ENCODE measurements around the gene SF1.
A peak's percentile ranks its signal among the peaks of the same experiment; 100 is the strongest.

Gene SF1

DNA sequence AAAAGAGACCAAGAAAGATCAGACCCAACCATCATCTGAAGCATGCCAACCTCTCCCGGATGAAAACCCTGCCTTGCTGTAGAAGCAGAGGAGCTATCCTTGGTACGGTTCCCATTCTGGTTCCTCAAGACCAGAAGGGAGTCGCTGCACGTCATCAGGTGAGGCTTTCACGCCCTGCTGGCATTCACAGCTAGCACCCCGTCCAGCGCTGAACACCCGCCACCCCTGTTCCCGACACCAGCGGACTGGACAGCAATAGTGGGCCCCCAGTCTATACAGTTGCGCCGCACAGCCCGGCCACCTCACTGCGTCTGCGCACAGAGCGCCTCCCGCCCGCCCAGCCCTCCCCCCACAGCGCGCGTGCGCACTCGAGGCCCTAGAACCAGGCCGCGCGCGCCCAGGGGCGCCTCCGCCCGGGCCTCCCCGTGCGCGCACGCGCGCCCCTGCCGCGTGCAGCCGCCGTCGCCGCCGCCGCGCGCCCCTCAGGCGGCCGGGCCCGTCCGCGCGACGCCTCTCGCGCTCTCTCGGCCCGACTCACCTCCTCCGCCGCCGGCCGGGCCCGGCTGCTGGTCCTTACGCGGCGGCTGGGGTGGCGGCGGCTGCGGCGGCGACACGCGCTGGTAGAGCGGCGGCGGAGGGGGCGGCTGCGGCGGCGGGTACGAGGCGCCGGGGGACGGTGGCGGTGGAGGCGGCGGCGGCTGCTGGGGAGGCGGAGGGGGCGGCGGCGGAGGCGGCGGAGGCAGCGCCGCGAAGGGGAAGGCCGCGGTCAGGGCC is 706 bp downstream of the SF1 start:
- DNase-seq = peak; percentile 90

DNA sequence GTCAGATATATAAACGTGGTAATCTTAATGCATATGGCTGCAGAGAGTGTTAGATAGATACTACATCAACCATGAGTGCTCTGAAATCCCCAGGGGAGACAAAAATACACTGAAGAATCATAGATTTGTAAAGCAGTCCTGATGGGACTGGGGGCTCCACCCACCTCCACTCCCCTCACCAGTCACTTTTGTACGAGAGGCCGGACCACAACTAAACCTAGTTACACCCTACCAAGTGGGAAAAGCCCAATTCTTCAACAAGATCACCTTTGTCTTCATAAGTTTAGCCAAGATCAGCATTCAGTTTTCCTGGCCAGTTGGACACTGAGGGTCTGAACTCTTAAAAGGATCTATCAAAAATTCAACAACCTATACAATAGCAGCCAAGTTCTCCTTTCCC is 1.5 kb downstream of the SF1 start:
- DNase-seq = no peak

GRCh38 chr11:64776425-64776824 is 1.9 kb downstream of the SF1 start:
- no peak for DNase-seq

GRCh38 chr11:64774144-64774543 is 4.2 kb downstream of the SF1 start:
- DNase-seq = no peak

GRCh38 chr11:64772303-64773018 is 5.9 kb downstream of the SF1 start:
- no peak for DNase-seq

GRCh38 chr11:64771861-64772260 is 6.5 kb downstream of the SF1 start:
- DNase-seq = no peak

DNA sequence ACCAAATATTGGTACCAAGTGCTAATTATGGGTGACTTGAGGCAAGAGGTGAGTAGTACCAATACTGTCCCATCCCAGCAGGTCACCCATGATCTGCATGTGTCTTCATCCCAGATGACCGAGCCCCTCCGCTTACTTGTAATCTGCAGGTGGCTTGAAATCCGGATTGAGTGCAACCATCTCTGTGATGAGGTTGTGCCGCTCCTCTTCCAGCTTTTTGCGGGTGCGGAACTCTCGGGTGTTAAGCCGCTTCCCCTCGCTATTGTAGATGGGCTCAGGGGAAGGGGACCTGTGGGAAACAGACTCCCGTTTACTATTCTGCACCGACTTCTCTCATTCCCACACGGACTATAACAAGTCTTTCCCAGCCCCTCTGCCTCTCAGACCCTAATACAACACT is 8.2 kb downstream of the SF1 start:
- no peak for DNase-seq

DNA sequence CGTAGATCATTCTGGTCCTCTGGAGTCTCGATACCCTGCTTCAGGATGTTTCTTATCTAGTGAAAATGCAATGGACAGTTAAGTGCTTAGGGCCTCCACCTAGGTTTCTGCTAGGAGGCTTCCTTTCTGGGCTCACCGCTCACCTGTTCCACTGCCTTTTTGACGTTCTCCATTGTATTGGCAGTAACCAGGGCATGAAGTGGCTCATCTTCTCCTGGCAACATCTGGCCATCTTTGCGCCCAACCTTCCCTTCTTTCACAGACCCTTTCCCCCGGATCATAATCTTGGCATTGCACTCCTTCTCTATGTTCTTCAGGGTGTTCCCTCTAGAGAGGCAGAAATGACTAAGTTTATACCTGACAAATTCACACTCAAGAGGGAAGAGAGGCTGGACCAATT is 9.1 kb downstream of the SF1 start:
- DNase-seq = no peak

GRCh38 chr11:64768300-64768694 is 10.0 kb downstream of the SF1 start:
- DNase-seq = no peak

DNA sequence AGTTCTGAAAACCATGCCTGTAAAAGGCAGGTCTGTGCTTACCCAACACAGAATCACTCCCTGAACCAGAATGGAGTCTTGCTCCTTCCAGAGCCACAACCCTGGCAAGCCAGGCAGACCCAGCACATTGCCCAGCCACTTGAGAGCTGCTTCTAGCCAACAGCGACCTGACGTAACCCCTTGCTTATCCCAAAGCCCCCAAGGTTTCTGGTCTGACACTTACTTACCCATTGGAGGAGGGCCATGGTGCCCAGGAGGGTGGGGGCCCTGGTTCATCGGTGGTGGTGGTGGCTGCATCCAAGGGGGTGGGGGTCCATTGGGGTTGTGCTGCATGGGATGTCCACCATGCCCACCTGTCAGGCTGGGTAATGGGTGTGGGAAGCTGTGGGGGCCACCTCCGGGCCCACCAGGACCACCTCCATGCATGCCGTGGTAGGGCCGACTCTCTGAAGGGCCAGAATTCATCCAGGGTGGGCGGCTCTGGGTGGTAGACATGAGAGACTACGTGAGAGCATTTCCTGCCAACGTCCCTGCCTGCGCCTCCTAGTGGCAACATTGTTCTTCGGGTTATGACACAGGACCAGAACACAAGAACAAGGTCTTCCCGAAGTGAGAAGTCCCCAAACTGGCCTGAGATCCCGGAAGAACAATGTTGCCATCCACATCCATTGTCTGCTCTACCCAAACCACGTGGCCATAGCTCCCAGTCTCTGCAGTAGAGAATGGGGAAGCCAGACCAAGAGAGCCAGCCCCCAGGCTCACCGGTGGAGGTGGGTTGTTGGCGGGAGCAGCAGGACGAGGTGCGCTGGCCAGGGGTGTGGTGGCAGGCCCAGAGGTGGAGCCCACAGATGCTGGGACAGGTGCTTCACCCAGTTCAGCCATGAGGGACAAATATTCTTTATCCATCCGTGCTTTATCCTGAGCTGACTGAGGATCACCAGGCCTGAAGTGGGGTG is 10.7 kb downstream of the SF1 start:
- DNase-seq = no peak

- DNase-seq = no peak
These were observed 11.5 kb downstream of the SF1 start for GRCh38 chr11:64766881-64767280.

DNA sequence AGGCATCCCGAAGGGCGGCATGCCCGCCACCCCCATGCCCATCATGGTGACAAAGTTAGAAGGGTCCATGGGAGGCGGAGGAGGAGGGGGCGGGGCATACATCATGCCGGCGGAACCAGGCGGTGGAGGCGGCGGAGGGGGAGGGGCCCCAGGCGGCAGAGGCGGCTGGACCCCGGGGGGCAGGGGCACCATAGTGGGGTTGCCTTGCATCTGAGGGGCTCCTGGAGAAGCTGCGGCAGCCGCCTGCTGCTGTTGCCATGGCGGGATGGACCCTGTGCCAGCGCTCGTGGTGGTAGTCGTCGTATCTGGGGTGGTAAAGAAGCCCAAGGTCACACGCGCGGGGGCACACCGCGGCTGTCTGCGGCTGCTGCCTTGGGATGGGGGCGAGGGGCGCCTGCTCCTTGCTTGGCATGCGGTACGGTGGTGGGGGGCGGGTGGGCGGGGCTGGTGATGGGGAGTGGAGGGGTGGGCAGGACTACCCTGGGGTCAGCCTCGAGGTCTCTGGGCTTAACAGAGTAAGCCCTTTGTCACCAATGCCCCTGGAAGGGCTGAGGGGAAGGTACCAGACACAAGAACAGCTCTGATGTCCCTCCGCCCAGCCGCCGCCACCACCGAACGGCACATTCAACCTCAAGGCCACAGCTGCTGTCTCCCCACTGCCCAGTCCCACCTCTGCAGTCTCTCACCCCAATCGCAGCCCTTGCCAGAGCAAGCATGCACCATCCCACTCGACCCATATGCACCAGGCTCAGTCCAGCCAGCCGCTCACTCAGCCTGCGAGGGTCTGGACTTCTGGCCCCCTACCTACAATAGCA is 12.3 kb downstream of the SF1 start:
- DNase-seq = no peak

- no peak for DNase-seq
These were observed 13.0 kb downstream of the SF1 start for GRCh38 chr11:64765291-64765850.

DNA sequence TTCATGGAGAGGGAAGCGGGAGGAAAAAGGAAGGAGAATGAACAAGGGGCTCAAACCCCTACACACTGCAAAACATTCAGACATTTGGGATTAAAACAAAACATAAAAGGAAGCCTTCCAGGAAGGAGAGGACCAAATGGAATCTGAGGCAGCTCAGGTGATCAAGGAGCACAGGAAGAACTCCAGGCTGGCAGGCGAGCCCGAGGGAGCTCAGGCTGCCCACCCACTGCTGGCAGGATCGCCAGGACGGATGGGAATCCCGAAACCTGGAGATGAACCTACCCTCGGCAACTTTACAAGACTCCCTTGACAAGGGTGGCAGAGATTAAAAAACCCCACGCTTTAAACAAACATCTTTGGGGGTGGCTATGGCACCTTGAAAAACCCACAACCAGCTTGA is 13.6 kb downstream of the SF1 start:
- no peak for DNase-seq

DNA sequence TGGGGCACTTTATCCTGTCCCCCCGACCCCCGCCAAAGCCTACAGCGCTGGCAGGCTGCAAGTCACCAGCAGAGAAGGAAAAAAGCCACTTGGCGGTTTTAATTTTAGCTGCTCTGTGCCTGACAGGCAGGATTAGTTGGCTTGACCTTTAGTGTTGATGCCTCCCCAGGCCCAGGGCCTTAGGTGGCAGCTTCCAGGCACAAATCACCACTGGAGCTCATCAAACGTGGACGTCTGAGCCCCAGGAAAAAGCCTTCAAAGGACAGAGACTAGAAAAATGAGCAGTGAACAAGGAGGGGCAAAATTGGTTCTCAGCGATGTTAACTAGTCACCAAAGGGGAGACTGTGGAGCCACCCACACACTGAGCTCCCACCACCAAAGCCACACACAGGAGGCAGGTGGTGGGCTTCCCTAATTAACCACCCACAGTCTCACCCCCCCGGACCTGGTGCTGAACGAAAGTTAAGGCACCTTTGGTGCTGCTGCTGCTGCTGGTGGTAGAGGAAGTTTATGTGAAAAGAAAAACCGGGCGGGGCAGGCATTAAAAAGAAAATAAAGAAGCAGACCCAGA is 14.2 kb downstream of the SF1 start:
- no peak for DNase-seq

- no peak for DNase-seq
These were observed 14.8 kb downstream of the SF1 start for GRCh38 chr11:64763526-64764039.

DNA sequence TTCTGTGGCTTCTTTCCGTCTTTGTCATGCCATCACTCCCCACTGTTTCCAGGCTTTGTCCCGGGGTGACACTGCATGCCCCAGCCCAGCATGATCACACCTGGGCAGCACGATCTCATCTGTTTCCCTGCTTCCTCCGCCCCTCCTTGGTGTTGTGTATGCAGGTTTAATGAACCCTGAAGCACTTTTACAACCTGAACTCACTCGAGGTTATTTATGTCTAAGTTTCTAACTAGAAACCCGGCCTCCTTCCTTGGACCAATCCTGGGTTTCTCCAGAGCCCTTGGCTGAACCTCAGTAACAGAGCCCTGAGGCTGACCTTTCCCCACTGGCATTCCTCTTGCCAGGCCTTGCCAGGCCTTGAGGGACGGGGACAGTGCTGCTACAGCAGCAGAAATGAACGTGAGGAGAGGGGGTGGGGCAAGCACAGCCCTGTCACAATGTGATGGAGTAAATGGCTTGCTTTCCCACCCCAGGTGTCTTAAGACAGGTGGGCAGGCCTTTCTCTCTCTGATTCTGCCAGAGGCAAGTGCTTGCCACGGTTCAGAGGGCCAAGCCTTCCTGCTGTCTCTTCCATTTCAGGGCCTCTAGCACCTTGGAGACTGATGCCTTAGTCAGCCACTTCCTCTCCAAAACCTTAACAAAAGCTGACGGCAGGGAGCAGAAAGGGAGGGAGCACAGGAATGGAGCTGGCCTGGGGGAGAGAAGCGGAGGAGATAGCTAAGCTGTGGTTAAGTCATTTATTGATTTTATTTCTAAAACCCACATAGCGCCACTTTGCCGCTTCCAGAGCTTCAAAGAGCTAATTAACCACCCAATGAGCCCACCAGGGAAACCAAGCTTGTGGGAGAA is 15.4 kb downstream of the SF1 start:
- no peak for DNase-seq

DNA sequence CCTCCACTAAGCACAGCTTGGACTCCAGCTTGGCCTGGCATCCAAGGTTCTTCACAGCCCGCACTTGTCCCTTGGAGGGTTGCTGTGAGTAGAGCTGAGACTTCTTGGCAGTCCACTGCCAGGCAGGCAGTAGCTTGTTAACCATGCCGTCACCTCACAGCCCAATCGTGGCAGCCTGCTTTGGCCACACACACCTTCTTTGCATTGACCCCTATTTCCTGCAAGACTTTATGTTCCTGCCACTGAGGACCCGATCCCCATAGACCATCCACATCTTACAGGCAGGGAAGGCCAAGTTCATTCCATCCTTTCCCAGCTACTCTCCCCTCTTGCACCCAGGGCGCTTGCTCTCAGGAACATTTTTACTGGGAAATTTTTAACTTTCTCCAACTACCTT is 16.1 kb downstream of the SF1 start:
- no peak for DNase-seq

DNA sequence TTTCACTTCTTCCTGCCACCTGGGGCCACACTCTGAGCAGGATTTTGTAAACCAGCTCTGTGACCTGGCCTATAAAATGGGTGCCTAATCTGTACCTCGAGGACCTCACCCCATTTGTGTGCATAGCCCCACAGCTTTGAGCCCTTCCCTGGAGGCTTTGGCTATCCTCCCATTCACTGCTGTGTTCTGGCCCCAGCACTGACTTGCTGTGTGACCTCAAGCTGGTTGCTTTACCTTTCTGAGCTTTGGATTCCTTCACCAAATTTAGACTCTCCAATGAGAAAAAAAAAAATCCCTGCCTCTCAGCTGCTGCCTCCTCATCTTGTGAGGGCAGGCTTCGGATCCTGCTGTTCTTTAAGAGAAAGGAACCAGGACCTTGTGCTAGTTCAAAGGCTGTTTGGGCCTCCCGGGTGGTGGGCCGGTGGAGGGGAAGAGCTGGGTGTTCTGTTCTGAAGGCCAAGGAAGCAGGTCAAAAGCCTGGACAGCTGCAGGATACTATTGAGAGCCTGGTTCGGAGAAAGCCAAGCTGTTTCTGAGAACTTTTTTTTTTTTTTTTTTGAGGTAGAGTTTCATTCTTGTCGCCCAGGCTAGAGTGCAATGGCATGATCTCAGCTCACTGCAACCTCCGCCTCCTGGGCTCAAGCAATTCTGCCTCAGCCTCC is 17.5 kb downstream of the SF1 start:
- DNase-seq = no peak

All from NCI-H774 (cell line).